ENCODE data around the gene SUN1.

The SUN1 gene

GRCh38 chr7:820341-820740, 11.9 kb upstream of the SUN1 start:
- no peak overlapping the region for H3K27ac ChIP-seq
- TF ChIP-seq, protein P1, sequence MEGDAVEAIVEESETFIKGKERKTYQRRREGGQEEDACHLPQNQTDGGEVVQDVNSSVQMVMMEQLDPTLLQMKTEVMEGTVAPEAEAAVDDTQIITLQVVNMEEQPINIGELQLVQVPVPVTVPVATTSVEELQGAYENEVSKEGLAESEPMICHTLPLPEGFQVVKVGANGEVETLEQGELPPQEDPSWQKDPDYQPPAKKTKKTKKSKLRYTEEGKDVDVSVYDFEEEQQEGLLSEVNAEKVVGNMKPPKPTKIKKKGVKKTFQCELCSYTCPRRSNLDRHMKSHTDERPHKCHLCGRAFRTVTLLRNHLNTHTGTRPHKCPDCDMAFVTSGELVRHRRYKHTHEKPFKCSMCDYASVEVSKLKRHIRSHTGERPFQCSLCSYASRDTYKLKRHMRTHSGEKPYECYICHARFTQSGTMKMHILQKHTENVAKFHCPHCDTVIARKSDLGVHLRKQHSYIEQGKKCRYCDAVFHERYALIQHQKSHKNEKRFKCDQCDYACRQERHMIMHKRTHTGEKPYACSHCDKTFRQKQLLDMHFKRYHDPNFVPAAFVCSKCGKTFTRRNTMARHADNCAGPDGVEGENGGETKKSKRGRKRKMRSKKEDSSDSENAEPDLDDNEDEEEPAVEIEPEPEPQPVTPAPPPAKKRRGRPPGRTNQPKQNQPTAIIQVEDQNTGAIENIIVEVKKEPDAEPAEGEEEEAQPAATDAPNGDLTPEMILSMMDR (IDR thresholded peaks at IDR 0.05; ENCODE audit: low read depth, low read length, missing control alignments): no peak
- H3K36me3 ChIP-seq (replicated peaks): no peaks in the 10 kb centered on the region
- no peak overlapping the region for H3K4me3 ChIP-seq (ENCODE audit: low read depth, low read length)
- DNase-seq: no peak
- H3K27me3 ChIP-seq (replicated peaks): no peaks in the 10 kb centered on the region
- in situ Hi-C loops (cut with HindIII; ENCODE audit: low pct_ligation_motif_present, low sequenced_read_pairs): no loop called here

- Histone ChIP-seq H3K27ac (no peak overlapping the region), H3K36me3 (replicated peaks) (no peaks in the 10 kb centered on the region), H3K4me3 (ENCODE audit: low read depth, low read length) (no peak overlapping the region), H3K27me3 (replicated peaks) (no peaks in the 10 kb centered on the region)
- TF ChIP-seq, protein P1 (IDR thresholded peaks at IDR 0.05; ENCODE audit: low read depth, low read length, missing control alignments): no peak
- no peak for DNase-seq
- in situ Hi-C loops (cut with HindIII; ENCODE audit: low pct_ligation_motif_present, low sequenced_read_pairs): no loop called here
Measured at GRCh38 chr7:821688-822087, 10.6 kb upstream of the SUN1 start.

DNA sequence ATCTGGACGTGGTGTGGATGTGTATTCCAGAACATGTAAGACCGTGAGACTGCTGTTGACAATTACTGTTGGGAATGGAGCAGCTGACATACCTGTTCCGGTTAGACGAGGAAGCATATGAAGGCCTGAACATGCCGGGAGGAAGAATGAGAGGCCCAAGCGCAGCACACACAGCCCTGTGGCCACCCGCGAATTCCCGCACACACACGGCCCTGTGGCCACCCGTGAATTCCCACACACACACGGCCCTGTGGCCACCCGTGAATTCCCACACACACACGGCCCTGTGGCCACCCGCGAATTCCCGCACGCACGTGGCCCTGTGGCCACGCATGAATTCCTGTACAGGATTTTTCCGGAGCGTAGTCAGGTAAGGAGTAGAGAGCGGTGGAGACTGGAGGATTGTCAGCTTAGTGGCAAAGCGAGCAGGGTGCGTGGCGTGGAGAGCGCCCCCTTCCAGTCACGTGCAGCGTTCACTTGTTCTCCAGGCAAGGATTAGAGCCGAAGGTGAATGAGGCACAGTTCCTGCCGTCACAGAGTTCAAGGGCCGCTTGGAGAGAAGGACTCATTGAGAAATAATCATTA, 9.5 kb upstream of the SUN1 start:
- no peak for DNase-seq
- Histone ChIP-seq H3K4me3 (ENCODE audit: low read depth, low read length) (no peak overlapping the region), H3K27me3 (replicated peaks) (no peaks in the 10 kb centered on the region), H3K36me3 (replicated peaks) (no peaks in the 10 kb centered on the region), H3K27ac (no peak overlapping the region)
- TF ChIP-seq, protein P1 (IDR thresholded peaks at IDR 0.05; ENCODE audit: low read depth, low read length, missing control alignments): no peak
- in situ Hi-C loops (cut with HindIII; ENCODE audit: low pct_ligation_motif_present, low sequenced_read_pairs): no loop called here

DNA sequence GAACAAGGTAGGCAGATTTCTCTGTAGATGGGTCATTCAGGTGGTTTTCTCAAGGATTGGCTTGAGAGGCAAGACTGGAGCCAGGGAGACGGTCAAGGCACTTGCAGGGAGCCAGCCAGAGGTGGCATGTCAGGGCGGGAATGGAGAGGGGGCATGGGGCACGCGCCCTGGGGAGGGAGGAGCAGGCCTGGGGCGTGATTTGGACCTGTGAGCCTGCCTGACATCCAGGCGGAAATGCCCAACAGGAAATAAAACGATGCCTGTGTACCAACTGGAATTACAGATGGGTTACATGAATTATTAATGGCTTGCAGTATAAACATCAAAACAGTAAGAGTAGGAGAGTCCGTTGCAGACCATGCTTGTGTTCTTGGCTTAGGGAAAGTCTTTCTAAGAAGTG, 8.6 kb upstream of the SUN1 start:
- TF ChIP-seq, protein P1 (IDR thresholded peaks at IDR 0.05; ENCODE audit: low read depth, low read length, missing control alignments): no peak
- H3K27me3 ChIP-seq (replicated peaks): no peaks in the 10 kb centered on the region
- no peak for DNase-seq
- no peak overlapping the region for H3K27ac ChIP-seq
- in situ Hi-C loops (cut with HindIII; ENCODE audit: low pct_ligation_motif_present, low sequenced_read_pairs): no loop called here
- H3K36me3 ChIP-seq (replicated peaks): no peaks in the 10 kb centered on the region
- H3K4me3 ChIP-seq (ENCODE audit: low read depth, low read length): no peak overlapping the region

- H3K27ac ChIP-seq: no peak overlapping the region
- H3K36me3 ChIP-seq (replicated peaks): no peaks in the 10 kb centered on the region
- no peak for DNase-seq
- TF ChIP-seq, protein P1 (IDR thresholded peaks at IDR 0.05; ENCODE audit: low read depth, low read length, missing control alignments): no peak
- H3K27me3 ChIP-seq (replicated peaks): no peaks in the 10 kb centered on the region
- in situ Hi-C loops (cut with HindIII; ENCODE audit: low pct_ligation_motif_present, low sequenced_read_pairs): no loop called here
- H3K4me3 ChIP-seq (ENCODE audit: low read depth, low read length): no peak overlapping the region
Measured at GRCh38 chr7:824081-824480, 8.2 kb upstream of the SUN1 start.

GRCh38 chr7:824664-825063, 7.6 kb upstream of the SUN1 start:
- DNase-seq: no peak
- H3K4me3 ChIP-seq (ENCODE audit: low read depth, low read length): no peak overlapping the region
- no peaks in the 10 kb centered on the region for H3K36me3 ChIP-seq (replicated peaks)
- in situ Hi-C loops (cut with HindIII; ENCODE audit: low pct_ligation_motif_present, low sequenced_read_pairs): no loop called here
- H3K27me3 ChIP-seq (replicated peaks): no peaks in the 10 kb centered on the region
- no peak overlapping the region for H3K27ac ChIP-seq
- TF ChIP-seq, protein P1 (IDR thresholded peaks at IDR 0.05; ENCODE audit: low read depth, low read length, missing control alignments): no peak
